WTC11 (cell line): ENCODE data around the gene SLC38A4. TPM values are rescaled to one million over a fixed set of nuclear protein-coding genes. Genes with fewer than 3 reads are reported as not detected.

Source experiments
- ATAC-seq: fragments of 200-7000 bp; cut with Tn5 transposase; 2 replicates; pipeline ENCODE4 v1.10.0; 2021; ENCODE audit warnings: mild to moderate bottlenecking, moderate library complexity
- CTCF ChIA-PET: fragments of 300-600 bp; sonication (Branson Sonifier 250); formaldehyde crosslinking; loops from one replicate; lab custom pipeline; 2021; ENCODE audit warnings: antibody characterized with exemption; lab: Charles Lee
- POLR2A ChIA-PET: fragments of 350-600 bp; sonication (Branson Sonifier 250); formaldehyde crosslinking; loops from one replicate; lab custom pipeline; 2021; ENCODE audit warnings: antibody characterized with exemption; lab: Charles Lee
- DNase-seq: peaks from one replicate; pipeline ENCODE4 v3.0.0; 2021; ENCODE audit warnings: low spot score
- H3K27ac Mint-ChIP-seq: 2 replicates; pipeline ENCODE4 v1.8.0; 2021; ENCODE audit warnings: mixed read lengths
- H3K27me3 Mint-ChIP-seq: 2 replicates; pipeline ENCODE4 v1.8.0; 2021; ENCODE audit warnings: low read depth, mild to moderate bottlenecking, moderate library complexity, mixed read lengths
- H3K36me3 Mint-ChIP-seq: 2 replicates; pipeline ENCODE4 v1.8.0; 2021; ENCODE audit warnings: mixed read lengths
- H3K4me1 Mint-ChIP-seq: 2 replicates; pipeline ENCODE4 v1.8.0; 2022; ENCODE audit warnings: mixed read lengths
- H3K4me3 Mint-ChIP-seq: 2 replicates; pipeline ENCODE4 v1.8.0; 2021; ENCODE audit warnings: mild to moderate bottlenecking, moderate library complexity, mixed read lengths
- H3K9me3 Mint-ChIP-seq: 2 replicates; pipeline ENCODE4 v1.8.0; 2021; ENCODE audit warnings: mixed read lengths
- E2F4 ChIP-seq: sonication (generic); formaldehyde crosslinking; IDR thresholded peaks from 2 replicates; pipeline ENCODE4 v1.8.1; 2022; ENCODE audit warnings: low read depth, mild to moderate bottlenecking, moderate library complexity, missing genetic modification reagents, borderline replicate concordance
- E2F5 ChIP-seq: sonication (generic); formaldehyde crosslinking; IDR thresholded peaks from 2 replicates; pipeline ENCODE4 v1.8.1; 2022; ENCODE audit warnings: mild to moderate bottlenecking, moderate library complexity, missing genetic modification reagents
- ETV6 ChIP-seq: sonication (generic); formaldehyde crosslinking; IDR thresholded peaks from 2 replicates; pipeline ENCODE4 v1.8.1; 2022; ENCODE audit warnings: mild to moderate bottlenecking, missing genetic modification reagents
- FOXK1 ChIP-seq: sonication (generic); formaldehyde crosslinking; IDR thresholded peaks from 2 replicates; pipeline ENCODE4 v1.8.0; 2022; ENCODE audit warnings: mild to moderate bottlenecking, moderate library complexity, missing genetic modification reagents
- GABPB1 ChIP-seq: sonication (generic); formaldehyde crosslinking; IDR thresholded peaks from 2 replicates; pipeline ENCODE4 v1.8.1; 2023; ENCODE audit warnings: mild to moderate bottlenecking, missing genetic modification reagents
- GRHL2 ChIP-seq: fragments of 250-450 bp; sonication (Bioruptor Pico); IDR thresholded peaks from 2 replicates; pipeline ENCODE4 v1.8.0; 2022; ENCODE audit warnings: mild to moderate bottlenecking, moderate library complexity; ENCODE audit not compliant: insufficient replicate concordance, severe bottlenecking
- GTF2I ChIP-seq: fragments of 250-450 bp; sonication (Bioruptor Pico); conservative IDR thresholded peaks from 2 replicates; pipeline ENCODE4 v1.4.0; 2021; ENCODE audit warnings: mild to moderate bottlenecking
- HMGXB4 ChIP-seq: sonication (generic); formaldehyde crosslinking; IDR thresholded peaks from 2 replicates; pipeline ENCODE4 v1.8.1; 2023; ENCODE audit warnings: mild to moderate bottlenecking, moderate library complexity, missing genetic modification reagents
- KAT7 ChIP-seq: sonication (generic); formaldehyde crosslinking; IDR thresholded peaks from 2 replicates; pipeline ENCODE4 v1.8.1; 2023; ENCODE audit warnings: missing genetic modification reagents, mild to moderate bottlenecking, borderline replicate concordance
- NR3C1 ChIP-seq: sonication (generic); formaldehyde crosslinking; conservative IDR thresholded peaks from 2 replicates; pipeline ENCODE4 v1.8.1; 2023; ENCODE audit warnings: low read depth, mild to moderate bottlenecking, missing genetic modification reagents
- RORB ChIP-seq: fragments of 250-450 bp; sonication (Bioruptor Pico); IDR thresholded peaks from 2 replicates; pipeline ENCODE4 v1.9.0; 2021; ENCODE audit warnings: mild to moderate bottlenecking
- SMAD3 ChIP-seq: sonication (generic); formaldehyde crosslinking; IDR thresholded peaks from 2 replicates; pipeline ENCODE4 v1.8.0; 2022; ENCODE audit warnings: missing genetic modification reagents, mild to moderate bottlenecking, borderline replicate concordance
- USF2 ChIP-seq: sonication (generic); formaldehyde crosslinking; IDR thresholded peaks from 2 replicates; pipeline ENCODE4 v1.8.1; 2023; ENCODE audit warnings: mild to moderate bottlenecking, missing genetic modification reagents, moderate library complexity
- ZBTB43 ChIP-seq: sonication (generic); formaldehyde crosslinking; IDR thresholded peaks from 2 replicates; pipeline ENCODE4 v1.8.1; 2023; ENCODE audit warnings: mild to moderate bottlenecking, missing genetic modification reagents
- ZNF219 ChIP-seq: sonication (generic); formaldehyde crosslinking; IDR thresholded peaks from 2 replicates; pipeline ENCODE4 v1.8.0; 2023; ENCODE audit warnings: missing genetic modification reagents, mild to moderate bottlenecking, borderline replicate concordance
- ZNF396 ChIP-seq: fragments of 250-450 bp; sonication (Bioruptor Pico); IDR thresholded peaks from 2 replicates; pipeline ENCODE4 v1.8.0; 2021; ENCODE audit warnings: mild to moderate bottlenecking, moderate library complexity, borderline replicate concordance
- ZNF416 ChIP-seq: fragments of 250-450 bp; sonication (Bioruptor Pico); IDR thresholded peaks from 2 replicates; pipeline ENCODE4 v1.9.0; 2021; ENCODE audit warnings: mild to moderate bottlenecking, inconsistent platforms
- ZNF423 ChIP-seq: fragments of 250-450 bp; sonication (Bioruptor Pico); IDR thresholded peaks from 2 replicates; pipeline ENCODE4 v2.1.2; 2022; ENCODE audit warnings: mild to moderate bottlenecking, moderate library complexity
- ZNF532 ChIP-seq: fragments of 250-450 bp; sonication (Bioruptor Pico); IDR thresholded peaks from 2 replicates; pipeline ENCODE4 v1.9.0; 2021; ENCODE audit warnings: mild to moderate bottlenecking, borderline replicate concordance
- total RNA-seq: library from RNA; stranded (reverse); gene quantifications from 3 replicates; pipeline ENCODE4 v1.2.3, GENCODE V29; 2021

The SLC38A4 gene
- total RNA-seq, 1 experiment from 2014 or later = 6.1 TPM

- CTCF ChIA-PET = no interaction called here
- ATAC-seq (no peak), DNase-seq (no peak)
- peaks cover 4% of the 10 kb centered on the region; the same call in 1 of the 2 replicates for H3K9me3 Mint-ChIP-seq
- TF ChIP-seq ZNF396 (CRISPR knock-in tag) = no peak
- no peak for TF ChIP-seq E2F5 (CRISPR knock-in tag)
- TF ChIP-seq ZNF416 (CRISPR knock-in tag) = no peak
- TF ChIP-seq ZNF219 (CRISPR knock-in tag) = no peak
- TF ChIP-seq HMGXB4 (CRISPR knock-in tag) = no peak
- no peak for TF ChIP-seq FOXK1
- no peak for TF ChIP-seq ZNF532
- no peak for TF ChIP-seq KAT7 (CRISPR knock-in tag)
- TF ChIP-seq, all 79 proteins: peak for 0
- Mint-ChIP-seq H3K4me3 (no peak overlapping the region), H3K4me1 (peaks cover 12% of the 10 kb centered on the region), H3K27me3 (peaks cover 31% of the 10 kb centered on the region), H3K36me3 (no peaks in the 10 kb centered on the region), H3K27ac (no peak overlapping the region)
- POLR2A ChIA-PET = no interaction called here
Observed at GRCh38 chr12:46835785-46836184, 10.0 kb upstream of the SLC38A4 start.

- TF ChIP-seq ZNF416 (CRISPR knock-in tag) = no peak
- peak; percentile 49 for TF ChIP-seq USF2 (CRISPR knock-in tag)
- Mint-ChIP-seq H3K27ac (no peak overlapping the region), H3K27me3 (peaks cover 65% of the 10 kb centered on the region), H3K4me3 (peak overlapping the region; percentile 87), H3K36me3 (no peaks in the 10 kb centered on the region), H3K9me3 (peaks cover 4% of the 10 kb centered on the region; the same call in 1 of the 2 replicates), H3K4me1 (peaks cover 18% of the 10 kb centered on the region)
- peak; percentile 57 for ATAC-seq
- POLR2A ChIA-PET = no interaction called here
- CTCF ChIA-PET = interaction anchor here (1.1 kb wide), 1 partner anchor 151 kb away, joined by 4 read pairs; no protein-coding TSS in a partner anchor
- peak; percentile 67 for DNase-seq
Observed at GRCh38 chr12:46832130-46832704, 6.4 kb upstream of the SLC38A4 start.

GRCh38 chr12:46831335-46832129 is 5.7 kb upstream of the SLC38A4 start:
- no peaks in the 10 kb centered on the region for H3K36me3 Mint-ChIP-seq
- H3K27ac Mint-ChIP-seq = no peak overlapping the region
- peak overlapping the region; percentile 87 for H3K4me3 Mint-ChIP-seq
- peaks cover 4% of the 10 kb centered on the region; the same call in 1 of the 2 replicates for H3K9me3 Mint-ChIP-seq
- peak; percentile 65 for ATAC-seq
- POLR2A ChIA-PET = no interaction called here
- peaks cover 18% of the 10 kb centered on the region for H3K4me1 Mint-ChIP-seq
- CTCF ChIA-PET = interaction anchor here (0.6 to 1.2 kb wide), 7 partner anchors 22 to 700 kb away, joined by 3 to 4 read pairs (median 3); no protein-coding TSS in a partner anchor
- peaks cover 72% of the 10 kb centered on the region for H3K27me3 Mint-ChIP-seq
- DNase-seq = peak; percentile 47
- TF ChIP-seq ZNF423 = no peak
- TF ChIP-seq GABPB1 = no peak
- TF ChIP-seq E2F4 (CRISPR knock-in tag) = no peak
- no peak for TF ChIP-seq NR3C1
- TF ChIP-seq ETV6 (CRISPR knock-in tag) = no peak
- TF ChIP-seq ZBTB43 (CRISPR knock-in tag) = no peak
- TF ChIP-seq GTF2I (CRISPR knock-in tag) = no peak
- no peak for TF ChIP-seq RORB
- no peak for TF ChIP-seq GRHL2 (CRISPR knock-in tag)
- no peak for TF ChIP-seq SMAD3
